Smooth muscle cell of the brain vasculature (primary cell): ENCODE data around the gene GPR153.

ENCODE experiments used
- DNase-seq: peaks from one replicate; pipeline ENCODE4 v3.0.0-alpha.2; 2012; ENCODE audit warnings: low read depth, low spot score

Gene GPR153

GRCh38 chr1:6287029-6287428 is 26.1 kb upstream of the GPR153 start:
- no peak for DNase-seq

- no peak for DNase-seq
Observed at GRCh38 chr1:6286266-6286665, 25.4 kb upstream of the GPR153 start.

GRCh38 chr1:6285336-6285735 is 24.4 kb upstream of the GPR153 start:
- DNase-seq, result no peak

GRCh38 chr1:6282577-6283270 is 21.8 kb upstream of the GPR153 start:
- no peak for DNase-seq

GRCh38 chr1:6281511-6282402 is 20.9 kb upstream of the GPR153 start:
- DNase-seq, result no peak

- no peak for DNase-seq
Observed at GRCh38 chr1:6280761-6281451, 20.0 kb upstream of the GPR153 start.

GRCh38 chr1:6279613-6280383 is 18.9 kb upstream of the GPR153 start:
- no peak for DNase-seq

GRCh38 chr1:6279066-6279465 is 18.2 kb upstream of the GPR153 start:
- no peak for DNase-seq

- DNase-seq, result no peak
Observed at GRCh38 chr1:6278263-6278662, 17.4 kb upstream of the GPR153 start.

GRCh38 chr1:6276811-6277555 is 16.1 kb upstream of the GPR153 start:
- no peak for DNase-seq

GRCh38 chr1:6275826-6276782 is 15.2 kb upstream of the GPR153 start:
- peak; percentile 50 for DNase-seq

GRCh38 chr1:6274622-6275139 is 13.8 kb upstream of the GPR153 start:
- no peak for DNase-seq

GRCh38 chr1:6274102-6274501 is 13.2 kb upstream of the GPR153 start:
- no peak for DNase-seq

- DNase-seq, result no peak
Observed at GRCh38 chr1:6273380-6273891, 12.5 kb upstream of the GPR153 start.

GRCh38 chr1:6272868-6273267 is 12.0 kb upstream of the GPR153 start:
- DNase-seq, result no peak

- DNase-seq, result no peak
Observed at GRCh38 chr1:6272452-6272851, 11.6 kb upstream of the GPR153 start.

GRCh38 chr1:6271554-6271953 is 10.7 kb upstream of the GPR153 start:
- DNase-seq, result no peak

- DNase-seq, result no peak
Observed at GRCh38 chr1:6271006-6271405, 10.1 kb upstream of the GPR153 start.

- DNase-seq, result no peak
Observed at GRCh38 chr1:6270401-6270800, 9.5 kb upstream of the GPR153 start.
